ENCODE measurements around the gene TOR3A. TPM values are rescaled to one million over a fixed set of nuclear protein-coding genes. Genes with fewer than 3 reads are reported as not detected.
"Not testable (repeated sequence)": the region's sequence is repeated elsewhere in the genome, so short reads cannot be mapped to it uniquely, and the experiment has no call there.

The TOR3A gene
- total RNA-seq, 2 donors from 2014 or later = 19.0 to 45.2 TPM

DNA sequence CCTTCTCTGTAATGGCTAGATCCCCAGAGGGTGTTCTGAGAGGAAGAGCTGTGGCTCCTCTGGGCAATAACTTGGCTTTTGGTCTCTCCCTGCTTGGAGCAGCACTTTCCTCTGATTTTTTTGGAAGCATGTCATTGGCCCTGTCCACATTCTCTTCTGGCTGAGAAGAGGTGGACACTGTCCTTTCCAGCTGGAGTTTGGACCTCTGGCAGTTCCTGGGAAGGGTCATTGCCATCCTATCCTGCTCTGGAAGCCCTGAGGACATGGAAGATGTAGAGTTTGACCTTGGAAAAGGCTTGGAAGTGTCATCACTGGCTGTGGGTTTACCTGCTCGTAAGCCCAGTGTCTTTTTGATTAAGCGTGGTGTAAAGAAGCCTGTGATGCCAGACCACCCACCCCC, 26.8 kb downstream of the TOR3A start:
- Mint-ChIP-seq H3K4me1 (no peaks in the 10 kb centered on the region), H3K4me3 (no peak overlapping the region), H3K36me3 (ENCODE audit: low read depth) (peaks cover 50% of the 10 kb centered on the region), H3K27me3 (no peaks in the 10 kb centered on the region), H3K9me3 (no peaks in the 10 kb centered on the region), H3K27ac (no peak overlapping the region)
- no peak for ATAC-seq (replicated peaks)

DNA sequence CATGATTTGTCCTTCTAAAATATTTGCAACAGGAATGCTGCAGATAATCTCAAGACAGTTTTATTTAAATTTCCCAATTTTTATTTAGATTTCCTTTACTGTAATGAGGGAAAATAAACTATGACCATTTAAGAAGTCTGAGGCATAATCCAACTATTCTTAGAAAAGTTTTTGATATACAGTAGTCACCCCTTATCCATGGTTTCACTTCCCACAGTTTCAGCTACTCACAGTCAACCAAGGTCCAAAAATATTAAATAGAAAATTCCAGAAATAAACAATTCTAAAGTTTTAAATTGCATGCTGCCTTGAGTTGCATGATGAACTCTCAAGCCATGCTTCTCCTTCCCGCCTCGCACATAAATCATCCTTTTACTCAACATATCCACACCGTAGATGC, 33.3 kb downstream of the TOR3A start:
- no peaks in the 10 kb centered on the region for H3K9me3 Mint-ChIP-seq
- peaks cover 79% of the 10 kb centered on the region for H3K36me3 Mint-ChIP-seq (ENCODE audit: low read depth)
- H3K4me3 Mint-ChIP-seq = no peak overlapping the region
- H3K27ac Mint-ChIP-seq = no peak overlapping the region
- peaks cover 5% of the 10 kb centered on the region for H3K4me1 Mint-ChIP-seq
- ATAC-seq (replicated peaks) = no peak
- H3K27me3 Mint-ChIP-seq = no peaks in the 10 kb centered on the region

DNA sequence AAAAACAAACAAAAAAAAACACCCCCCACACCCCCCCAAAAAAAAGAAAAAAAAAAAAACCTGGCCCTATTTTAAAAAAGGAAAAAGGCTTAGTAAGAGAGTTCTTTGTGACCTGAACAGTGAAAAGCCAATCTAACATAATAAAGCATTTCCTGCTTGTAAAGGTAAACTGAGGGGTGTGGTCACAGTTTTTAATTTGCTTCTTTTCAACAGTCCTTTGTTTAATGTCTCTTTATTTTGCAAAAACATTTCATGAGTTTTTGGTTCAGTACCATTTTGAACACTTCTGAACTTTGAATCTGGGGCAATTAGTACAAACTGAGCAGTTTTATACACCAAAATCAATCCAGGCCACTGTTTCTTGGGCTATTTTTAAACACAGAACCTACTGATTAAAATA, 37.6 kb downstream of the TOR3A start:
- no peak overlapping the region for H3K4me3 Mint-ChIP-seq
- H3K9me3 Mint-ChIP-seq = no peaks in the 10 kb centered on the region
- ATAC-seq (replicated peaks) = no peak
- peaks cover 54% of the 10 kb centered on the region for H3K36me3 Mint-ChIP-seq (ENCODE audit: low read depth)
- H3K27me3 Mint-ChIP-seq = no peaks in the 10 kb centered on the region
- H3K4me1 Mint-ChIP-seq = peaks cover under 1% of the 10 kb centered on the region
- no peak overlapping the region for H3K27ac Mint-ChIP-seq

DNA sequence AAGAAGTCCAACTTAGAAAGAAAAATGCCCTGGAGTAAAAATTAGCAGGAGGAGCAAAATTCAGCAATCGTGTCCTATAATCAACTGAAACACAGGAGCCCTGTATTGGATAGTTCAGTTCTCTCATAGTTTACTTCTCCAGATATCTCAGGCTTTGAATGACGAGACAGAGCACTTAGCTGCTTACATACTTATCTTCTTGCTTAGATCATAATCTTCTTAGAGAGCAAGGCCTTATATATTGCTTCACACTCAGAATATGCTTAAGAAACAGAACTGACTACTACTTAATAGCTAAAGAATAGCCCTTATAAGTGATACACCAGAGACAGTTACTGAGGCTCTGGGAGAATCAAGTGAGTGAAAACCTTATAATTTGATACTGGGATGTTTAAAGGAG, 38.9 kb downstream of the TOR3A start:
- ATAC-seq (replicated peaks) = peak; percentile 5
- H3K4me1 Mint-ChIP-seq = no peaks in the 10 kb centered on the region
- H3K27me3 Mint-ChIP-seq = no peaks in the 10 kb centered on the region
- H3K9me3 Mint-ChIP-seq = no peaks in the 10 kb centered on the region
- no peak overlapping the region for H3K27ac Mint-ChIP-seq
- peaks cover 44% of the 10 kb centered on the region for H3K36me3 Mint-ChIP-seq (ENCODE audit: low read depth)
- no peak overlapping the region for H3K4me3 Mint-ChIP-seq

DNA sequence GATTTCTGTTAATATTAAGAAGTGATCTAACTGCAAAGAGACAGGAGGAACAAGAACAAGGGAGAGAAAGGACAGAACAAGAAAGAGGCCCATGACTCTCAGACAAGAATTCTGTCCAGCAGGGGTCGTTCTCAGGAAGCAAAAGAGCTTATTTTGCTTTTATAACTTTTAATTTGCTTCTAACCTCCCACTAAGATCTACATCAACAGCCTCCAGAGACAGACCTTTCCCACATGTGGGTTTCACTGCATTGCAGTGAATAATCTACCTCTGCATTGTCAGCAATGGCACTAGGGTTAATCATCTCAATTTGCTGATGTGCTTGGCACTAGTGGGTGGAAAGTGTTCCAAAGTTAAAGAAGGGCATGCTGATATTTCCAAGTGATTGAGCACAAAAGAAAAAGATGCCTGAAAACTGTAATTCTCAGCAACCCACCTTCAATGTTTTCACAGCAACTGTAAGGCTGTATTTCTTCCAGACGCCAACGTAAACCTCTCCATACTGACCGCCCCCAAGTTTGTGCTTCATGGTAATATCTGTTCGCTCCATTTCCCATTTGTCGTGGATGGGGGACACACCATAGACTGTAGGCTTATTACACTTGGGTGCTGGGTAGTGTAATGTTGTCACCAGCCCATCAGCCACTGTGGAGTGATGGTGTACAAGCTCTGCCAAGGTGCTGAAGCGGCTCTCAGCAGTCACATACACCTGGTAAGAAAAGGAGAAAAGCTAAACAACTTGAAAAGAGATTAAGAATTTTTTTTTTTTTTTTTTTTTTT, 39.5 kb downstream of the TOR3A start:
- no peaks in the 10 kb centered on the region for H3K4me1 Mint-ChIP-seq
- peak; percentile 88 for ATAC-seq (replicated peaks)
- no peak overlapping the region for H3K27ac Mint-ChIP-seq
- H3K36me3 Mint-ChIP-seq (ENCODE audit: low read depth) = peaks cover 40% of the 10 kb centered on the region
- H3K9me3 Mint-ChIP-seq = no peaks in the 10 kb centered on the region
- no peaks in the 10 kb centered on the region for H3K27me3 Mint-ChIP-seq
- no peak overlapping the region for H3K4me3 Mint-ChIP-seq

DNA sequence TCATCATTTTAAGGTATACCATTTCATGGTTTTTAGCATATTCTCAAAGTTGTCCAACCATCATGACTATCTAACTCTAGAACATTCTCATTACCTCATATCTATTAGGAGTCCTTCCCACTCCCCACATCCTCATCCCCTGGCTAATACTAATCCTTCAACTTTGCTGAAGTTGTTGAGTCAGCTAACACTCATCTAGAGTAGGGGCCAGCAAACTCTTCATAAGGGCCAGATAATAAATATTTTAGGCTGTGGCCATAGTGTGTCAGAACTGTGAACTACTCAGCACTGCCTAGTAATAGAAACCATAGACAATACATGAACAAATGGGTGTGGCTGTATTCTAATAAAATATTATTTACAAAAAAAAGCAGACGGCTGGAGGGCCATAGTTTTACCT, 43.0 kb downstream of the TOR3A start:
- no peaks in the 10 kb centered on the region for H3K27me3 Mint-ChIP-seq
- no peak overlapping the region for H3K4me3 Mint-ChIP-seq
- H3K27ac Mint-ChIP-seq = no peak overlapping the region
- H3K9me3 Mint-ChIP-seq = no peaks in the 10 kb centered on the region
- H3K36me3 Mint-ChIP-seq (ENCODE audit: low read depth) = peaks cover 14% of the 10 kb centered on the region
- H3K4me1 Mint-ChIP-seq = peaks cover 6% of the 10 kb centered on the region
- ATAC-seq (replicated peaks) = no peak

DNA sequence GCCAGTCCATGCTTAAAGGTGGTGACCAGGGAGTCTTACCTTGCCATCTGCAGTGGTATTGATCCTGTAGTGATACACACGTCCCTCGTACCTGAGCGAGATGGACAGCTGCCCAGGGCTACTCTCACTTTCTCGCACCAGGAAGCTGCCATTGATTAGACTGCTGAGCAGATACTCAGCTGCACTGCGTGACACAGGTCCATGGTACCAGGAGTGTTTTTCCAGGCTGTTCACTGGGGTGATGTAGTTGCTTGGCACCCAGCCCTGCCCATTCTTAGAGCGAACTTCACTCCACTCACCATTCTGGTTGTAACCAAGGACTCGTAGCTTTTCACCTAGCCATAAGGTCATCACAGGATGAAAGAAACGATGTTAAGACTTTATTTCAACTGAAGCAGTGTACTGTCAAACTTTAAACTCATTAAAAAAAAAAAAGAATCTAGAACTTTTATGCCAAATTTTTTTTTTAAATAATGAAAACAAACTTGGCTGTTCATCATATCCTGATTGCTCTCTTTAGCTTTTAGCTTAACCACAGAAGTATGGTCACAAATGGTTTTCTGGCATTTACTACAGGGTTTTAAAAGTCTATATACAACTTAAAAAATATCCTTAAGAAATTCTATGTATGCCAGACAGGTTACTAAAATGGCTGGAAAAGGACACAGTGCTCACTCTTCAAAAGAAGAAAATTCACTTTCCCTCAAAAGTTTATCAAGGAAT, 44.6 kb downstream of the TOR3A start:
- ATAC-seq (replicated peaks) = no peak
- H3K9me3 Mint-ChIP-seq = no peaks in the 10 kb centered on the region
- peaks cover 9% of the 10 kb centered on the region for H3K36me3 Mint-ChIP-seq (ENCODE audit: low read depth)
- H3K27ac Mint-ChIP-seq = no peak overlapping the region
- no peak overlapping the region for H3K4me3 Mint-ChIP-seq
- peaks cover 13% of the 10 kb centered on the region for H3K4me1 Mint-ChIP-seq
- no peaks in the 10 kb centered on the region for H3K27me3 Mint-ChIP-seq

DNA sequence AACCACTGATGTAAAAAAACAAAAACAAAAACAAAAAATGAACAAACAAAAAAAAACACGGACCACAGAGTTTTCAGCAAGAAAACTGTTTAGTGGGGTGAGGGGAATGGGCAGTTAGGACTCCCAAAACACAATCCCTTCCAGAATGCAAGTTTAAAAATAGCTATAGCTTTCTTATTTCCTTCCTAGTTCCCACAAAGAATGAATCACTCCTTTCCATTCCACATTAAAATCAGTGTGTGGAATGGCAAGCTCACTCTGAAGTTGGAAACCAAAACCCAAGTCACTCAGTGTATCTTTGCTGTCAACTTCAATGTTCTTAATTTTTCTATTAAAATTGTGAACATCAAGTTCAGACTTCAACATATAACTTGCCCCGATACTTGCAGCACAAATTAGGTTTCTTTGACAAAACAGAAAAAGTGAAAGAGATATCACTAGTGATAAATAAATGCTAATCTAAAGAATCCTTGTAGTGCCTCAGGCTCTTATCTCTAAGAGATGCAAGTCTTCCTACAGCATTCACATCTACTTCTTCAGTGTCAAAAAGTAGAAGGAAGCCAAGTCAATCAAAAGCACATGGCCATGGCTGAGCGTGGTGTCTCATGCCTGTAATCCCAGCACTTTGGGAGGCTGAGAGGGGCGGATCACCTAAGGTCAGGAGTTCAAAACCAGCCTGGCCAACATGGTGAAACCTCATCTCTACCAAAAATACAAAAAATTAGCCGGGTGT, 45.5 kb downstream of the TOR3A start:
- no peak overlapping the region for H3K4me3 Mint-ChIP-seq
- peaks cover 9% of the 10 kb centered on the region for H3K36me3 Mint-ChIP-seq (ENCODE audit: low read depth)
- peaks cover 13% of the 10 kb centered on the region for H3K4me1 Mint-ChIP-seq
- H3K9me3 Mint-ChIP-seq = no peaks in the 10 kb centered on the region
- peak overlapping the region; percentile 69 for H3K27ac Mint-ChIP-seq
- H3K27me3 Mint-ChIP-seq = no peaks in the 10 kb centered on the region
- no peak for ATAC-seq (replicated peaks)

DNA sequence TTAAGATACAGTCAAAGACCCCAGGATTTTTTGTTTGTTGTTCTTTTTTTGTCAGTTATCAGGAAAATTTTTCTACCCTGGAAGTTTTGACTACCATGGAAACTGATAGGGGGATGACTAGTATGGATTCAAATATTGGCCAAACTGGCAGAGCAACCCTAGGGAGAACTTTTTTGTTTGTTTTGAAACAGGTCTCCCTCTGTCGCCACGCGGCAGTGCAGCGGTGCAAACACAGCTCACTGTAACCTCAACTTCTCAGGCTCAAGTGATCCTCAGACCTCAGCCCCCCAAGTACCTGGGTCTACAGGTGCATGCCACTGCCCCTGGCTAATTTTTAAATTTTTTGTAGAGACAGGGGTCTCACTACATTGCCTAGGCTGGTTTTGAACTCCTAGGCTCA, 46.6 kb downstream of the TOR3A start:
- Mint-ChIP-seq H3K4me3 (peak overlapping the region; percentile 77), H3K27me3 (no peaks in the 10 kb centered on the region)

DNA sequence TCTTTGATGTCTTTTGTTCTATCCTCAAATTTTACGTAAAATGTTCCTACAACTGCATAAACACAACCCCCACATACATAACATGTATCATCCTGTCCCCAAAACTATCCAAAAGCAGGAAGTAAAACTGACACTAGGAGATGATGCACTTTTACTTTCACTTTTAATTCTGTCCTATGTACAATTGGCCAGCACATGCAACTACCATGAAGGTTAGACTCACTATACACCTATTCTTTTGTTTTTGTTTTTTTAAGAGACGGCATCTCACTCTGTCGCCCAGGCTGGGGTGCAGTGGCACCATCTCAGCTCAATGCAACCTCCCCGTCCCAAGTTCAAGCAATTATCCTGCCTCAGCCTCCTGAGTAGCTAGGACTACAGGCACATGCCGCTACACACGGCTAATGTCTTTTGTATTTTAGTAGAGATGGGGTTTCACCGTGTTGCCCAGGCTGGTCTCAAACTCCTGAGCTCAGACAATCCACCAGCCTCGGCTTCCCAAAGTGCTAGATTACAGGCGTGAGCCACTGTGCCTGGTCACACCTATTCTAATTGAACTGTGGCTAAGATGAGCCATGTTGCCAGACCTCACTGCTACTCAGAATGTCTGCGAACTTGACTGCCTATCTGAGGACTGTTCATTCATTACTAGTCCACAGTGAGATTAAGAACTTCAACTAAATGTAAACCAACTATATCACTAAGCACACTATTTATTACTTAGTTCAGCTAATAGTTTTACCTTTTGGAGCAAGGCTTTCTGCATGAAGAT, 48.0 kb downstream of the TOR3A start:
- Mint-ChIP-seq H3K27me3 (no peaks in the 10 kb centered on the region), H3K4me3 (peak overlapping the region; percentile 77), H3K4me1 (peaks cover 13% of the 10 kb centered on the region), H3K9me3 (no peaks in the 10 kb centered on the region), H3K27ac (peak overlapping the region; percentile 94), H3K36me3 (ENCODE audit: low read depth) (peaks cover 9% of the 10 kb centered on the region)
- ATAC-seq (replicated peaks) = peak; percentile 94

More for the DNA sequence above, 46.6 kb downstream of the TOR3A start:
- Mint-ChIP-seq H3K27ac (no peak overlapping the region), H3K9me3 (no peaks in the 10 kb centered on the region), H3K4me1 (peaks cover 13% of the 10 kb centered on the region), H3K36me3 (ENCODE audit: low read depth) (peaks cover 9% of the 10 kb centered on the region)
- no peak for ATAC-seq (replicated peaks)

DNA sequence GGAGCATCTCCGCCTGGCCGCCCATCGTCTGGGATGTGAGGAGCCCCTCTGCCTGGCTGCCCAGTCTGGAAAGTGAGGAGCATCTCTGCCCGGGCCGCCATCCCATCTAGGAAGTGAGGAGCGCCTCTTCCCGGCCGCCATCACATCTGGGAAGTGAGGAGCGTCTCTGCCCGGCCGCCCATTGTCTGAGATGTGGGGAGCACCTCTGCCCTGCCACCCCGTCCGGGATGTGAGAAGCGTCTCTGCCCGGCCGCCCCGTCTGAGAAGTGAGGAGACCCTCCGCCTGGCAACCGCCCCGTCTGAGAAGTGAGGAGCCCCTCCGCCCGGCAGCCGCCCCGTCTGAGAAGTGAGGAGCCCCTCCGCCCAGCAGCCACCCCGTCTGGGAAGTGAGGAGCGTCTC, 53.3 kb downstream of the TOR3A start:
- not testable (repeated sequence) for ATAC-seq (replicated peaks)

DNA sequence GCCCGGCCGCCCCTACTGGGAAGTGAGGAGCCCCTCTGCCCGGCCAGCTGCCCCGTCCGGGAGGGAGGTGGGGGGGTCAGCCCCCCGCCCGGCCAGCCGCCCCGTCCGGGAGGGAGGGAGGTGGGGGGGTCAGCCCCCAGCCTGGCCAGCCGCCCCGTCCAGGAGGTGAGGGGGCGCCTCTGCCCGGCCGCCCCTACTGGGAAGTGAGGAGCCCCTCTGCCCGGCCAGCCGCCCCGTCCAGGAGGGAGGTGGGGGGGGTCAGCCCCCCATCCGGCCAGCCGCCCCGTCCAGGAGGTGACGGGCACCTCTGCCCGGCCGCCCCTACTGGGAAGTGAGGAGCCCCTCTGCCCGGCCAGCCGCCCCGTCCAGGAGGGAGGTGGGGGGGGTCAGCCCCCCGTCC, 53.8 kb downstream of the TOR3A start:
- not testable (repeated sequence) for H3K4me3 Mint-ChIP-seq; H3K9me3 Mint-ChIP-seq; H3K4me1 Mint-ChIP-seq; H3K36me3 Mint-ChIP-seq (ENCODE audit: low read depth); ATAC-seq (replicated peaks); H3K27me3 Mint-ChIP-seq; H3K27ac Mint-ChIP-seq

More for the DNA sequence above, 53.3 kb downstream of the TOR3A start:
- not testable (repeated sequence) for H3K27me3 Mint-ChIP-seq; H3K4me3 Mint-ChIP-seq; H3K9me3 Mint-ChIP-seq; H3K27ac Mint-ChIP-seq; H3K4me1 Mint-ChIP-seq; H3K36me3 Mint-ChIP-seq (ENCODE audit: low read depth)

DNA sequence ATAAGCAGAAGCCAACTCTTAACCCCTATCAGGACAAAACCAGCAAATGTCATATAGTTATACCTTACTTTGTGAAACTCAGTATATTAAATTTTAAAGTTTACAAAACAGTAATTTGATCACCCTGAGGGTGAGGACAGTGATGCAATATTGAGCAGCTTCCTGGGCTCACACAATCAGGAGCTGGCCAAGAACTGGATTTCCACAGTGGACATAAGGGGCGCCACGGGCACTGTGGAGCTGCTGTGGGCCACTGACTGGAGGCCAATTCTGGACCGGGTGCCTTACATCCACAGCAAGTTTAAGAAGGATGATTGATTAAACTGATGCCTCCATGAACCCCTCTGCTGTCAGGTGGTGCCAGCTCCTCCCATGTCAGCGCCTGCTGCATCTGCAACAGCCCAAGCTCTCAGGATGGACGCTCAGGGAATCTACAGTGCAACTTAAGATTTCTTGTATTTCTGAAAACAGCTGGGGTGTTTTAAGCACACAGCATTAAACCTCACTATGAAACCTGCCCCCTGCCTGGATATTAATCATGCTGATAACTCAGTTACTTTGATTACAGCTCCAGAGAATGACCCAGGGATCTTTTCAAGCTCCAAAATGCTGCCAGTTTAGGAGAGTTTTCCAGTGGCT, 55.9 kb downstream of the TOR3A start:
- H3K4me3 Mint-ChIP-seq = no peak overlapping the region
- no peaks in the 10 kb centered on the region for H3K36me3 Mint-ChIP-seq (ENCODE audit: low read depth)

DNA sequence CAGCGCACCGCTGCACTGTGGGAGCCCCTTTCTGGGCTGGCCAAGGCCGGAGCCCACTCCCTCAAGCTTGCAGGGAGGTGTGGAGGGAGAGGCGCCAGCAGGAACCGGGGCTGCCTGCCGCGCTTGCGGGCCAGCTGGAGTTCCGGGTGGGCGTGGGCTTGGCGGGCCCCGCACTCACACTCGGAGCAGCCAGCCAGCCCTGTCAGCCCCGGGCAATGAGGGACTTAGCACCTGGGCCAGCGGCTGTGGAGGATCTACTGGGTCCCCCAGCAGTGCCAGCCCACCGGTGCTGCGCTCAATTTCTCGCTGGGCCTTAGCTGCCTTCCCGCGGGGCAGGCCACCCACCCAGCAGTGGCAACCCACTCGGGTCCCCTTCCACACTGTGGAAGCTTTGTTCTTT, 56.9 kb downstream of the TOR3A start:
- not testable (repeated sequence) for H3K27ac Mint-ChIP-seq; H3K36me3 Mint-ChIP-seq (ENCODE audit: low read depth); H3K4me3 Mint-ChIP-seq; H3K27me3 Mint-ChIP-seq; H3K9me3 Mint-ChIP-seq; ATAC-seq (replicated peaks)
- peaks cover 16% of the 10 kb centered on the region for H3K4me1 Mint-ChIP-seq

More for the DNA sequence above, 55.9 kb downstream of the TOR3A start:
- Mint-ChIP-seq H3K9me3 (no peaks in the 10 kb centered on the region), H3K27ac (no peak overlapping the region), H3K27me3 (no peaks in the 10 kb centered on the region), H3K4me1 (peaks cover 13% of the 10 kb centered on the region)
- ATAC-seq (replicated peaks) = no peak
